Inflammatory macrophage treated with lipopolysaccharide for 1 hour (primary cell): ENCODE measurements around the gene CLEC16A.

Experiments
- DNase-seq, 2 donors: peaks; one replicate each; pipeline ENCODE4 v3.0.0-alpha.2; 2020 to 2022

Gene CLEC16A

GRCh38 chr16:11127610-11128195 is 183.3 kb downstream of the CLEC16A start:
- DNase-seq = no peak

GRCh38 chr16:11128211-11129141 is 184.1 kb downstream of the CLEC16A start:
- DNase-seq = peak; percentile 50 to 70

GRCh38 chr16:11129378-11129781 is 185.0 kb downstream of the CLEC16A start:
- peak in 1 of 2 donors; percentile 53 for DNase-seq

GRCh38 chr16:11130978-11131665 is 186.8 kb downstream of the CLEC16A start:
- DNase-seq = no peak

- DNase-seq = no peak
These were observed 187.3 kb downstream of the CLEC16A start for GRCh38 chr16:11131706-11132105.

GRCh38 chr16:11133344-11133943 is 189.1 kb downstream of the CLEC16A start:
- no peak for DNase-seq

GRCh38 chr16:11134722-11135463 is 190.5 kb downstream of the CLEC16A start:
- DNase-seq = no peak

- DNase-seq = peak; percentile 83 to 90
These were observed 191.2 kb downstream of the CLEC16A start for GRCh38 chr16:11135464-11135973.

GRCh38 chr16:11136600-11136999 is 192.2 kb downstream of the CLEC16A start:
- no peak for DNase-seq

- DNase-seq = no peak
These were observed 193.8 kb downstream of the CLEC16A start for GRCh38 chr16:11138022-11138768.

- DNase-seq = no peak
These were observed 194.5 kb downstream of the CLEC16A start for GRCh38 chr16:11138769-11139325.

- DNase-seq = no peak
These were observed 195.1 kb downstream of the CLEC16A start for GRCh38 chr16:11139326-11140097.

- no peak for DNase-seq
These were observed 195.7 kb downstream of the CLEC16A start for GRCh38 chr16:11140098-11140375.

GRCh38 chr16:11140466-11140865 is 196.1 kb downstream of the CLEC16A start:
- DNase-seq = no peak

GRCh38 chr16:11140867-11141266 is 196.5 kb downstream of the CLEC16A start:
- no peak for DNase-seq

GRCh38 chr16:11141409-11142260 is 197.3 kb downstream of the CLEC16A start:
- no peak for DNase-seq

- DNase-seq = no peak
These were observed 197.9 kb downstream of the CLEC16A start for GRCh38 chr16:11142261-11142630.

- DNase-seq = no peak
These were observed 198.6 kb downstream of the CLEC16A start for GRCh38 chr16:11142951-11143350.

- no peak for DNase-seq
These were observed 199.1 kb downstream of the CLEC16A start for GRCh38 chr16:11143372-11144035.
